ENCODE data around the gene ULBP2.
"Not testable (repeated sequence)": the region's sequence is repeated elsewhere in the genome, so short reads cannot be mapped to it uniquely, and the experiment has no call there.

The ULBP2 gene

GRCh38 chr6:149941583-149942460, at the start of gene ULBP2:
Gene ULBP2 (plus strand): TSS chr6:149942014. CDS start chr6:149942073, 59 bp downstream.
- peak; percentile 71 for DNase-seq (ENCODE audit: low spot score)

- no peak for DNase-seq (ENCODE audit: low spot score)
Measured at GRCh38 chr6:149895048-149895590, 46.7 kb upstream of the ULBP2 start.

- DNase-seq (ENCODE audit: low spot score) = no peak
Measured at GRCh38 chr6:149895833-149896271, 46.0 kb upstream of the ULBP2 start.

- no peak for DNase-seq (ENCODE audit: low spot score)
Measured at GRCh38 chr6:149896491-149896890, 45.3 kb upstream of the ULBP2 start.

- DNase-seq (ENCODE audit: low spot score) = no peak
Measured at GRCh38 chr6:149897015-149897697, 44.7 kb upstream of the ULBP2 start.

GRCh38 chr6:149897855-149898744, 43.7 kb upstream of the ULBP2 start, which contains the start of gene RAET1E:
Gene RAET1E (minus strand): TSS chr6:149898113. CDS start chr6:149890901, 7,212 bp downstream.
- no peak for DNase-seq (ENCODE audit: low spot score)

GRCh38 chr6:149898966-149899365, 42.8 kb upstream of the ULBP2 start:
- no peak for DNase-seq (ENCODE audit: low spot score)

GRCh38 chr6:149899486-149899885, 42.3 kb upstream of the ULBP2 start:
- DNase-seq (ENCODE audit: low spot score) = no peak

- DNase-seq (ENCODE audit: low spot score) = no peak
Measured at GRCh38 chr6:149899926-149900619, 41.7 kb upstream of the ULBP2 start.

- no peak for DNase-seq (ENCODE audit: low spot score)
Measured at GRCh38 chr6:149900620-149901443, 41.0 kb upstream of the ULBP2 start.

- no peak for DNase-seq (ENCODE audit: low spot score)
Measured at GRCh38 chr6:149901444-149902140, 40.2 kb upstream of the ULBP2 start.

- DNase-seq (ENCODE audit: low spot score) = no peak
Measured at GRCh38 chr6:149903938-149904611, 37.7 kb upstream of the ULBP2 start.

- DNase-seq (ENCODE audit: low spot score) = no peak
Measured at GRCh38 chr6:149904661-149905370, 37.0 kb upstream of the ULBP2 start.

GRCh38 chr6:149905371-149905910, 36.4 kb upstream of the ULBP2 start:
- DNase-seq (ENCODE audit: low spot score) = no peak

GRCh38 chr6:149905911-149906371, 35.9 kb upstream of the ULBP2 start:
- DNase-seq (ENCODE audit: low spot score) = no peak

GRCh38 chr6:149906405-149906804, 35.4 kb upstream of the ULBP2 start:
- no peak for DNase-seq (ENCODE audit: low spot score)

GRCh38 chr6:149907317-149907716, 34.5 kb upstream of the ULBP2 start:
- no peak for DNase-seq (ENCODE audit: low spot score)

GRCh38 chr6:149908480-149908879, 33.3 kb upstream of the ULBP2 start:
- DNase-seq (ENCODE audit: low spot score) = not testable (repeated sequence)

Data from putamen (tissue), 1 donor.